Measurements from ENCODE around the gene AK4. TPM values are rescaled to one million over a fixed set of nuclear protein-coding genes. Genes with fewer than 3 reads are reported as not detected.

Gene AK4
- total and polyA plus RNA-seq, 4 donors: 52.3 to 106 (median 59.3) TPM

DNA sequence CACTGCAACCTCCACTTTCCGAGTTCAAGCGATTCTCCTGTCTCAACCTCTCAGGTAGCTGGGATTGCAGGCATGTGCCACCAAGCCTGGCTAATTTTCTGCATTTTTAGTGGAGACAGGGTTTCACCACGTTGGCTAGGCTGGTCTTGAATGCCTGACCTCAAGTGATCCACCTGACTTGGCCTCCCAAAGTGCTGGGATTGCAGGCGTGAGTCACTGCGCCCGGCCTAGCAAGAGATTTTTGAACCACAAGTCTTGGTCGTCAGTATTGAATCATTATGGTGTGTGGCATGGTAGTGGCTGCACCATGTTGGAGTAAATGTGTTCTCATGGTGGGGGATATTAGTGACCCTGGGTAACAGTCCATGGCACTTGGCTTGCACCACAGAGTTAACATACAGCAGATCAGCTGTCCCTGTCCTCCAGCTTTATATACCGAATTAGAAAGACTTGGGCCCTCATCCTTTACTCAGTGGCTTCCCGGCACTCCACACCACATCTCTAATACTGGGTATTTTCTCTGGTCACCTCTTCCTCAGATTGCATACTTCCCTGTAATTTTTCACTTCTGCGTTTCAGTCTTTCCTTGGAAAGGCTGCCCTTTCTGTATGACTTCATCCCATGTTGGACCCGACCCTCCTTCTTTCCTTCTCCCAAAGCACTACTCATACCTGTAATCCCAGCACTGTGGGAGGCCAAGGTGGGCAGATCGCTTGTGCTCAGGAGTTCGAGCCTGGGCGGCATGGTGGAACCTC, 25.1 kb downstream of the AK4 start:
- WGBS: 78% methylated on average over 14 of the region's 14 CpGs
- no peak overlapping the region for H3K9ac ChIP-seq (ENCODE audit: low read depth in 1 of 2, low read length in 2 of 2)
- no peak overlapping the region for H3K4me3 ChIP-seq (ENCODE audit: low read depth in 1 of 3, low read length in 3 of 3)
- H3K9me3 ChIP-seq (ENCODE audit: control insufficient read depth in 4 of 4, low read length in 3 of 4): no peaks in the 10 kb centered on the region
- no peak for DNase-seq (ENCODE audit: low spot score)
- peak overlapping the region in 1 of 2 donors; percentile 6 for H3K27ac ChIP-seq (ENCODE audit: low read depth in 1 of 2, low read length in 2 of 2)
- TF ChIP-seq, protein P1, sequence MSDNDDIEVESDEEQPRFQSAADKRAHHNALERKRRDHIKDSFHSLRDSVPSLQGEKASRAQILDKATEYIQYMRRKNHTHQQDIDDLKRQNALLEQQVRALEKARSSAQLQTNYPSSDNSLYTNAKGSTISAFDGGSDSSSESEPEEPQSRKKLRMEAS (IDR thresholded peaks at IDR 0.05): no peak
- no peak for TF ChIP-seq EGR1 (IDR thresholded peaks at IDR 0.05; ENCODE audit: low read depth in 2 of 2)
- TF ChIP-seq ATF3 (IDR thresholded peaks at IDR 0.05): no peak
- TF ChIP-seq RXRA (IDR thresholded peaks at IDR 0.05): no peak
- TF ChIP-seq FOXA2 (IDR thresholded peaks at IDR 0.05): no peak
- TF ChIP-seq JUND (IDR thresholded peaks at IDR 0.05): no peak
- no peak for TF ChIP-seq RAD21 (IDR thresholded peaks at IDR 0.05)
- TF ChIP-seq YY1 (IDR thresholded peaks at IDR 0.05): no peak
- TF ChIP-seq NR2F2 (IDR thresholded peaks at IDR 0.05): no peak
- TF ChIP-seq CTCF (IDR thresholded peaks at IDR 0.05; ENCODE audit: low read depth, low read length, missing input control): no peak
- TF ChIP-seq TAF1 (conservative IDR thresholded peaks at IDR 0.05): no peak
- no peak for TF ChIP-seq SP1 (IDR thresholded peaks at IDR 0.05)
- TF ChIP-seq, protein P2, sequence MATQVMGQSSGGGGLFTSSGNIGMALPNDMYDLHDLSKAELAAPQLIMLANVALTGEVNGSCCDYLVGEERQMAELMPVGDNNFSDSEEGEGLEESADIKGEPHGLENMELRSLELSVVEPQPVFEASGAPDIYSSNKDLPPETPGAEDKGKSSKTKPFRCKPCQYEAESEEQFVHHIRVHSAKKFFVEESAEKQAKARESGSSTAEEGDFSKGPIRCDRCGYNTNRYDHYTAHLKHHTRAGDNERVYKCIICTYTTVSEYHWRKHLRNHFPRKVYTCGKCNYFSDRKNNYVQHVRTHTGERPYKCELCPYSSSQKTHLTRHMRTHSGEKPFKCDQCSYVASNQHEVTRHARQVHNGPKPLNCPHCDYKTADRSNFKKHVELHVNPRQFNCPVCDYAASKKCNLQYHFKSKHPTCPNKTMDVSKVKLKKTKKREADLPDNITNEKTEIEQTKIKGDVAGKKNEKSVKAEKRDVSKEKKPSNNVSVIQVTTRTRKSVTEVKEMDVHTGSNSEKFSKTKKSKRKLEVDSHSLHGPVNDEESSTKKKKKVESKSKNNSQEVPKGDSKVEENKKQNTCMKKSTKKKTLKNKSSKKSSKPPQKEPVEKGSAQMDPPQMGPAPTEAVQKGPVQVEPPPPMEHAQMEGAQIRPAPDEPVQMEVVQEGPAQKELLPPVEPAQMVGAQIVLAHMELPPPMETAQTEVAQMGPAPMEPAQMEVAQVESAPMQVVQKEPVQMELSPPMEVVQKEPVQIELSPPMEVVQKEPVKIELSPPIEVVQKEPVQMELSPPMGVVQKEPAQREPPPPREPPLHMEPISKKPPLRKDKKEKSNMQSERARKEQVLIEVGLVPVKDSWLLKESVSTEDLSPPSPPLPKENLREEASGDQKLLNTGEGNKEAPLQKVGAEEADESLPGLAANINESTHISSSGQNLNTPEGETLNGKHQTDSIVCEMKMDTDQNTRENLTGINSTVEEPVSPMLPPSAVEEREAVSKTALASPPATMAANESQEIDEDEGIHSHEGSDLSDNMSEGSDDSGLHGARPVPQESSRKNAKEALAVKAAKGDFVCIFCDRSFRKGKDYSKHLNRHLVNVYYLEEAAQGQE (IDR thresholded peaks at IDR 0.05): no peak
- TF ChIP-seq GABPA (IDR thresholded peaks at IDR 0.05 in 1 of 2, conservative IDR thresholded peaks at IDR 0.05 in 1 of 2): no peak
- H3K27me3 ChIP-seq (ENCODE audit: control insufficient read depth in 4 of 4, insufficient read depth in 4 of 4, low read length in 3 of 4): no peaks in the 10 kb centered on the region
- H3K4me1 ChIP-seq (ENCODE audit: control insufficient read depth in 4 of 4, insufficient read depth in 4 of 4, low read length in 3 of 4): peaks cover 5 to 76% (median 60%) of the 10 kb centered on the region in 4 donors
- H3K36me3 ChIP-seq (ENCODE audit: control insufficient read depth in 4 of 4, insufficient read depth in 3 of 4, low read depth in 1 of 4, low read length in 3 of 4): no peaks in the 10 kb centered on the region

DNA sequence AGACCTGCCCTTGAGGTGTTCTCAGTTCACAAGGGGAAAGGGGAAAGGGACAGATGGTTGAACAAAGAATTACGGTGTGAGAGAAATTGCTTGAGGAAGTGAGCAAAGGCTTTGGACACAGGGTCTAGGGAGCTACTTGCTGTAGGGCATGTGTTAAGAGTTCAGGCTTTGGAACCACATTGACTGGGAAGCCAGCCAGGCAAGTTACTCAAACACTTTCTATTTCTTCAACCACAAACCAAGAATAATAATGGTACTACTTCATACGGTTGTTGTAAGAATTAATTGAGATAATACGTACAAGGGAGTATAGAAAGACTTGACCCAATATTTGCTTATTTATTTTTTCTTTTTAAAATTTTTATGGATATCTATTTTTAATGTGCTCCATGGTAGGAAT, 26.6 kb downstream of the AK4 start:
- H3K9ac ChIP-seq (ENCODE audit: low read depth in 1 of 2, low read length in 2 of 2): no peak overlapping the region
- no peaks in the 10 kb centered on the region for H3K36me3 ChIP-seq (ENCODE audit: control insufficient read depth in 4 of 4, insufficient read depth in 3 of 4, low read depth in 1 of 4, low read length in 3 of 4)
- WGBS: 28% methylated on average over 3 of the region's 3 CpGs
- no peak overlapping the region for H3K4me3 ChIP-seq (ENCODE audit: low read depth in 1 of 3, low read length in 3 of 3)
- DNase-seq (ENCODE audit: low spot score): no peak
- H3K27me3 ChIP-seq (ENCODE audit: control insufficient read depth in 4 of 4, insufficient read depth in 4 of 4, low read length in 3 of 4): no peaks in the 10 kb centered on the region
- H3K27ac ChIP-seq (ENCODE audit: low read depth in 1 of 2, low read length in 2 of 2): no peak overlapping the region
- no peaks in the 10 kb centered on the region for H3K9me3 ChIP-seq (ENCODE audit: control insufficient read depth in 4 of 4, low read length in 3 of 4)
- TF ChIP-seq RAD21 (IDR thresholded peaks at IDR 0.05) (peak in 1 of 2 donors; percentile 45), RXRA (IDR thresholded peaks at IDR 0.05) (peak; percentile 30 to 35), HNF4A (conservative IDR thresholded peaks at IDR 0.05) (peak; percentile 55 to 68), FOXA2 (IDR thresholded peaks at IDR 0.05) (no peak)
- peaks cover 2 to 71% (median 55%) of the 10 kb centered on the region in 4 donors for H3K4me1 ChIP-seq (ENCODE audit: control insufficient read depth in 4 of 4, insufficient read depth in 4 of 4, low read length in 3 of 4)
